Ammon's horn (tissue), 1 donor: ENCODE measurements around the gene HSPH1.
A peak's percentile ranks its signal among the peaks of the same experiment; 100 is the strongest.
"Not testable (repeated sequence)": the region's sequence is repeated elsewhere in the genome, so short reads cannot be mapped to it uniquely, and the experiment has no call there.

ENCODE experiments used
- DNase-seq: peaks from one replicate; pipeline ENCODE4 v3.0.0-alpha.2; 2016; ENCODE audit warnings: low spot score

The HSPH1 gene

GRCh38 chr13:31177813-31178495 is 16.2 kb upstream of the HSPH1 start:
- not testable (repeated sequence) for DNase-seq

GRCh38 chr13:31175847-31176532 is 14.3 kb upstream of the HSPH1 start:
- DNase-seq, result no peak

- peak; percentile 32 for DNase-seq
These were observed 12.3 kb upstream of the HSPH1 start for GRCh38 chr13:31174018-31174417.

GRCh38 chr13:31172535-31172934 is 10.8 kb upstream of the HSPH1 start:
- DNase-seq, result no peak

GRCh38 chr13:31172001-31172400 is 10.3 kb upstream of the HSPH1 start:
- no peak for DNase-seq

GRCh38 chr13:31168736-31169135 is 7.0 kb upstream of the HSPH1 start:
- no peak for DNase-seq

GRCh38 chr13:31168166-31168565 is 6.5 kb upstream of the HSPH1 start:
- DNase-seq, result no peak

- DNase-seq, result no peak
These were observed 5.8 kb upstream of the HSPH1 start for GRCh38 chr13:31167490-31167889.

- no peak for DNase-seq
These were observed 4.9 kb upstream of the HSPH1 start for GRCh38 chr13:31166591-31166990.

GRCh38 chr13:31162151-31163008 is 676 bp upstream of the HSPH1 start:
- DNase-seq, result peak; percentile 98

- peak; percentile 73 for DNase-seq
These were observed 697 bp downstream of the HSPH1 start for GRCh38 chr13:31160857-31161556.

- no peak for DNase-seq
These were observed 2.4 kb downstream of the HSPH1 start for GRCh38 chr13:31159306-31159705.

GRCh38 chr13:31154939-31155338 is 6.8 kb downstream of the HSPH1 start:
- no peak for DNase-seq

- DNase-seq, result no peak
These were observed 9.9 kb downstream of the HSPH1 start for GRCh38 chr13:31151837-31152236.

GRCh38 chr13:31150315-31150985 is 11.3 kb downstream of the HSPH1 start:
- no peak for DNase-seq

GRCh38 chr13:31149604-31150003 is 12.1 kb downstream of the HSPH1 start:
- no peak for DNase-seq

GRCh38 chr13:31145417-31145816 is 16.3 kb downstream of the HSPH1 start:
- no peak for DNase-seq

- no peak for DNase-seq
These were observed 23.2 kb downstream of the HSPH1 start for GRCh38 chr13:31138515-31138914.

- no peak for DNase-seq
These were observed 25.0 kb downstream of the HSPH1 start for GRCh38 chr13:31136724-31137123.

GRCh38 chr13:31134039-31134711 is 27.5 kb downstream of the HSPH1 start:
- DNase-seq, result no peak

- no peak for DNase-seq
These were observed 28.1 kb downstream of the HSPH1 start for GRCh38 chr13:31133621-31134020.
